Mammary epithelial cell (primary cell): ENCODE results near the gene OR12D1.

Source experiments
- CTCF ChIP-seq, 2 donors: IDR thresholded peaks in 1 of 2; conservative IDR thresholded peaks in 1 of 2; 2 replicates each; pipeline ENCODE4 v1.5.1; 2011 to 2012; ENCODE audit warnings: inconsistent platforms in 2 of 2, low read length in 2 of 2, mild to moderate bottlenecking in 2 of 2, control low read depth in 1 of 2, low read depth in 1 of 2; ENCODE audit not compliant: insufficient read depth in 1 of 2; ENCODE audit errors: extremely low read depth in 1 of 2
- EZH2 ChIP-seq: IDR thresholded peaks from 2 replicates; pipeline ENCODE4 v1.6.1; 2012; ENCODE audit warnings: low read length, inconsistent platforms, borderline replicate concordance

GRCh38 chr6:29461021-29461814 is 46.5 kb downstream of the OR12D1 start:
- TF ChIP-seq CTCF (conservative IDR thresholded peaks at IDR 0.05 in 1 of 2, IDR thresholded peaks at IDR 0.05 in 1 of 2; ENCODE audit: extremely low read depth in 1 of 2, insufficient read depth in 1 of 2, low read depth in 1 of 2, low read length in 2 of 2): no peak
- TF ChIP-seq EZH2: no peak
